NOMO-1 treated with DMSO at 0.1 percent for 48 hours (cell line): Measurements from ENCODE around the gene MS4A2.
"Not testable (repeated sequence)": the region's sequence is repeated elsewhere in the genome, so short reads cannot be mapped to it uniquely, and the experiment has no call there.

ENCODE experiments used
- DNase-seq: peaks from one replicate; lab custom pipeline; 2025; ENCODE audit not compliant: unreplicated experiment; lab: John Stamatoyannopoulos, UW

The MS4A2 gene

DNA sequence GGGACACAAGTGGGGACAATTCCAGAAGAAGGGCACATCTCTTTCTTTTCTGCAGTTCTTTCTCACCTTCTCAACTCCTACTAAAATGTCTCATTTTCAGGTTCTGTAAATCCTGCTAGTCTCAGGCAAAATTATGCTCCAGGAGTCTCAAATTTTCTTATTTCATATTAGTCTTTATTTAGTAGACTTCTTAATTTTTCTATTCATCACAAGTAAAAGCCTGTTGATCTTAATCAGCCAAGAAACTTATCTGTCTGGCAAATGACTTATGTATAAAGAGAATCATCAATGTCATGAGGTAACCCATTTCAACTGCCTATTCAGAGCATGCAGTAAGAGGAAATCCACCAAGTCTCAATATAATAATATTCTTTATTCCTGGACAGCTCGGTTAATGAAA, at the start of gene MS4A2:
Gene MS4A2, plus strand, starts transcription at position 301 of the 400 bp plus-strand sequence. CDS start 102 bp downstream, outside the sequence.
- DNase-seq = no peak

DNA sequence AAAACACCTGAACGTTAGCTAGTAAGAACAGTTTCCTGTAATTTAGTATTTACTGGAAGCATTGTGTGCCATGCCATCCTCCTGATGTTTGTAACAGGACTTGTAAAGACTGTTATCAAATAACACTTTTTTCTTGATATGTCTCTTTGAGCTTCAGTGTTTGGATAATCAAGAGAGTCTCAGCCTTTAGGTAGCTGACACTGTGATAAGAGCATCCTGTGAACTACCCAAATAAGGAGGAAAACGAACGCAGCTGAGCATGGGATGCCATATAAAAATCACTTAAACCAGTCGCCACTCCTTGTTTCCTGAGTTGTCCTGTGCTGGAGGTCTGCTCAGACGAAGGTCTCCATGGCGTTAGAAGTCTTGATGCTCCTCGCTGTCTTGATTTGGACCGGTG, 48.4 kb upstream of the MS4A2 start, which contains the start of gene OOSP2:
Gene OOSP2, plus strand, starts transcription at position 301 of the 400 bp plus-strand sequence. Its CDS starts 51 bp downstream, at position 352.
- DNase-seq = no peak

GRCh38 chr11:60050422-60050821, 38.0 kb upstream of the MS4A2 start:
- DNase-seq = not testable (repeated sequence)

DNA sequence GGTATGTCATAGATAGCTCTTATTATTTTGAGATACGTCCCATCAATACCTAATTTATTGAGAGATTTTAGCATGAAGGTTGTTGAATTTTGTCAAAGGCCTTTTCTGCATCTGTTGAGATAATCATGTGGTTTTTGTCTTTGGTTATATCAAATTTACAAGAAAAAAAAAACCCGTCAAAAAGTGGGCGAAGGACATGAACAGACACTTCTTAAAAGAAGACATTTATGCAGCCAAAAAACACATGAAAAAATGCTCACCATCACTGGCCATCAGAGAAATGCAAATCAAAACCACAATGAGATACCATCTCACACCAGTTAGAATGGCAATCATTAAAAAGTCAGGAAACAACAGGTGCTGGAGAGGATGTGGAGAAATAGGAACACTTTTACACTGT, 37.6 kb upstream of the MS4A2 start:
- DNase-seq = not testable (repeated sequence)

DNA sequence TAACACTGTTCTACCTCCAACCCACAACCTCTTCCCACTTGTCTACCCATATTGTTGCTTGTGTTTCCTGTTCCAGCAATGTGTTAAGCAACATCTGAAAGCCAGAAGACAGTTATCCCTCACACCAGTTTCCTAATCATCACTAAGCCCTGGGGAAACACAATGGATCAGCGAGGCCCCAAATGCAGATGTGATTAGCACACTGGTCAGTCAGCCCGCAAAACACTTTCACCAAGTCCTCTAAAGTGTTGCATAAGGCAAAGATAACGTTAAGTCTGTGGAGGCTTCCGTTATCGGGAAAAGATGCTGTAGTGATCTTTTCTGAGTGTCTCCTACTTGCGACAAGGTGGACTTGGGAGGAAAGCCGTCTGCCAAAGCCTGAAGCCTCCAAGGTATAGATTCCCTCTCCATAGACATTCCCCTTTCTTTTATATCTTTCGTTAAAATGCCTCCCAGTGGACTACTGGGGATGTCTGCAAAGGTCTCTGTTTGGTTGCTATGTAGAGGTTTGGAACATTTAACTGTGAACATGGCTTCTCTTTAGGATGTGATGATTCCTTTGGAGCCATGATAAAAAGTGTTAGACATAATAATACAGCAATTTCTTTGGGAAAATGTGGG, 32.0 kb upstream of the MS4A2 start, which contains the start of gene MS4A3:
Gene MS4A3, plus strand, starts transcription at position 317 of the 621 bp plus-strand sequence. CDS start 4,496 bp downstream, outside the sequence.
- DNase-seq = peak; percentile 85

DNA sequence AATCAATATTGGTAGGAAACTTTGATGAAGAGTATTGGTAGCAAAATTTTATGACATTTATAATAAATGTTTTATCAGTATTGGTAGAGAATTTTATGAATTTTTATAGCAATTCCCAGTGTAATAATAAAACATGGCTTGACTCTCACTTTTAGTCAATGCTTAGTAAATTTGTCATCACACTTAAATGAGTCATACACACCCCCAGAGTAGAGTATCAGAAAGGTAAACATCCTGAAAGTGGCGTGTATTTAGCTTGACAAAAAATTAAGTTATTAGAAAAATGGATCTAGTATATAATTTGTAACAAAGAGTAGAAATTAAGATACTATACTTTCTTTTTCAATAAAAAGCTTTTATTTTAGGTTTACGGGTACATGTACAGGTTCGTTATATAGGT, 29.4 kb upstream of the MS4A2 start:
- DNase-seq = no peak

DNA sequence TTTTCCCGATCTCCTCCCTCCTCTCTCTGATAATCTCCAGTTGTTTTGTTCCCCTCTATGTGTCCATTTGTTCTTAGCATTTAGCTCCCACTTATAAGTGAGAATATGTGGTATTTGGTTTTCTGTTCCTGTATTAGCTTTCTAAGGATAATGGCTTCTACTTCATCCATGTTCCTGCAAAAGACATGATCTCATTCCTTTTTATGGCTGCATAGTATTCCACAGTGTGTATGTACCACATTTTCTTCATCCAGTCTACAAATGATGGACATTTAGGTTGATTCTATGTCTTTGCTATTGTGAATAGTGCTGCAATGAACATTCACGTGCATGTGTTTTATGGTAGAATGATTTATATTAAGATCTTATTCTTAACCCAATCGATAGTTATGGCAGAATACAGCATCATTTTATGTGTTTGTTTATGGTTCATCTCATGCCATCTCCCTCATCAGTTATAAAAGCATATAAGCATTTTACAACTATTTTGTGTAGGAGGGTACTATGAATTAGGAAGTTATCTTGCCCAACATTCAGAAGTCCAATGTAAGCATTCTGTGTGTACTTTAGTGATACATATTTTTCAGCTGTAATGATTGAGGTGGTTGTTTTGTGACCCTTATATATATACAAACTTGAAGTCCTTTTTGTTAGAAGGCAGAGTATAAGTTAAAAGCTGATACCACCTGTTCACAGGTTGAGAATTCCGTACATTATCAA, 28.8 kb upstream of the MS4A2 start:
- no peak for DNase-seq

GRCh38 chr11:60064111-60064510, 24.4 kb upstream of the MS4A2 start:
- DNase-seq = peak; percentile 76

DNA sequence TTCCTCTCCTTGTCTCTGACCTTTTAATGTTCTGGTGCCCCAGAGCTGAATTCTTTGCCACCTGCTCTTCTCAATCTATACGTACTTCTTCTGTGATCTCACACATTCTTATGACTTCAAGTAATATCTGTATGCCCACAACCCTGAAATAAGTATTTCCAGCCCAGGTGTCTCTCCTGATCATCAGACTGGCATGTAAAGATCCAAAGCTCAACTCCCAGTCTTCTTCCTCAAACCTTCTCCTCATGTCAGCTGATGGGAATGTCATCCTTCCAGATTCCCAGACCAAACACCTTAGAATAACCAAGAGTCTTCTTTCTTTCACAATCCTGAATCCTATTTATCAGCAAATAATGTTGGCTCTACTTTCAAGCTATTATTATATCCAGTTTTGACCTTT, 22.7 kb upstream of the MS4A2 start:
- no peak for DNase-seq

DNA sequence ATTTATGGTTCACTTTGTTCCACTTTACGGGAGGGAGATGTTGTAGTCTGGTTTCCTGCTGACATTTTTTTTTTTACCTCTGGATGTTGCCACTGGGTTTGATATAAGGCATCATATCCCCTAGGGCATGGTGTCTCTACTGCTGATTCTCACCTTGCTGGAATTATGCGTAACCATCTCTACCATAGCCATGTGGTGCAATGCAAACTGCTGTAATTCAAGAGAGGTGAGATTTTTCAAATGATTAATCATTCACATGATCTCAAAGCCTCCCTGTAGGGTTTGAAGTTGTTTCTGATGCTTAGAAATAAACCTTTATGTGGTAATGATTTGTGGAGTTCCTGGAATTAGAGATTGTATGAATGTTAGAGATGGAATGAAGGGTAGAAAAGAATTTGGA, 19.0 kb upstream of the MS4A2 start:
- DNase-seq = no peak

DNA sequence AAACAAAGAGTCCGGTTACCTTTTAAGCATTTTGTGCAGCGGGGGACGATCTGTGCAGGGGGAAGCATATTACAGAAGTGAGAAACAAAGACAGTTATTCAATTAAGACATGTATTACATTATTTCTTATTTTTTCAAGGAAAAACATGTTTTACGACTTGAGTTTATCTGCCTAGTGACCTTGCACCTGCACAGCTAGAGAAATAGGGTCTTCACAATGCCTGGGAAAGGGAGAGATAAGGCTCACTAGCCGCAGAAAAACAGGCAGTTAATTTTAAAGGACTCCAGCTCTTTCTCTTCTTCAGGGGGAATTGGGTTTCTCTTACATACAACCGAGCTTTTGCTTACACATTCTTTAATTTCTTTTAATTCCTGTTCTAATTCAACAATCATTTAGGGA, 16.8 kb upstream of the MS4A2 start:
- DNase-seq = not testable (repeated sequence)

GRCh38 chr11:60077216-60077817, 11.1 kb upstream of the MS4A2 start:
- no peak for DNase-seq

- DNase-seq = peak; percentile 43
These were observed 10.5 kb upstream of the MS4A2 start for GRCh38 chr11:60077981-60078380.

DNA sequence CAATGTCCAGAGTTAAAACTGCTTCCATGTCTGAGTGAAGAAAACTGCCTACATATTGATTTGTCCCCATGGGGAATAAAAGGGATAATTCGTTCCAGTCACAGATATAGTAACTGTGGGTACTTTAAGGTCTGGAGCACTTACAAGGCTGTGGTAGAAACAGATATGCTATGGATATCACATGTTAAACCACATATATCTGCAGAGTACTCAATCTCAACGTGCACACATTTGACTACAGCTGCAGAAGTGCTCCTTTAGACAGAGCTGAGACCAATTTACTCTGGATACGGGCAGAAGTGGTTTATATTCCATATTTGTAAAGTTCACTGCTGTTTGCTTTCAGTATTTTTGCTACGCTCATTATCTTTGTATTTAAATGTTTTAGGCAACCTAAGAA, 9.7 kb upstream of the MS4A2 start:
- DNase-seq = no peak

- DNase-seq = no peak
These were observed 7.9 kb upstream of the MS4A2 start for GRCh38 chr11:60080535-60080934.

- DNase-seq = no peak
These were observed 3.7 kb upstream of the MS4A2 start for GRCh38 chr11:60084631-60085273.

GRCh38 chr11:60085909-60086308, 2.6 kb upstream of the MS4A2 start:
- no peak for DNase-seq

DNA sequence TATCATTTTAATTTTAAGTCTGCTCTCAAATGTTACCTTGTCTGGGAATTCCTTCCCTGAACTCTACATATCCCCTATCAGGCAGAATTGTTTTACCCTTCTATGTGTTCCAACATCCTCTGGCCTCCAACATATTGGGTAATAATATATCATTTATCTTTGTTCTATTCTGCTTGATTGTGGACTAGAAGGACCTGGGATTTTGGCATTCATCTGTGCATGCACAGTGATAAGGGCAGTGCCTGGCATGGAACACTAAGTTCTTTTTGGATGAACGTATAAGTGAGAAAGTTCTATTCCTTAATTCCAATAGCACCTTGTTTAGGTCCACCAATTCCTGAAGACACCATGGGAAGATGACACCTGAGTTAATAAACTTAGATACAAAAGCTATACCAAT, 1.2 kb upstream of the MS4A2 start:
- DNase-seq = no peak

DNA sequence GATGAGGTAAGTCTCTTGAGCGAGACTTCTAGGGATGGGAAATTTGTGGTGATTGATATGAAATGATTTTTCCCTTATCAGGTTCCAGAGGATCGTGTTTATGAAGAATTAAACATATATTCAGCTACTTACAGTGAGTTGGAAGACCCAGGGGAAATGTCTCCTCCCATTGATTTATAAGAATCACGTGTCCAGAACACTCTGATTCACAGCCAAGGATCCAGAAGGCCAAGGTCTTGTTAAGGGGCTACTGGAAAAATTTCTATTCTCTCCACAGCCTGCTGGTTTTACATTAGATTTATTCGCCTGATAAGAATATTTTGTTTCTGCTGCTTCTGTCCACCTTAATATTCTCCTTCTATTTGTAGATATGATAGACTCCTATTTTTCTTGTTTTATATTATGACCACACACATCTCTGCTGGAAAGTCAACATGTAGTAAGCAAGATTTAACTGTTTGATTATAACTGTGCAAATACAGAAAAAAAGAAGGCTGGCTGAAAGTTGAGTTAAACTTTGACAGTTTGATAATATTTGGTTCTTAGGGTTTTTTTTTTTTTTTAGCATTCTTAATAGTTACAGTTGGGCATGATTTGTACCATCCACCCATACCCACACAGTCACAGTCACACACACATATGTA, 7.1 kb downstream of the MS4A2 start:
- no peak for DNase-seq

GRCh38 chr11:60097189-60097588, 8.7 kb downstream of the MS4A2 start:
- DNase-seq = no peak

DNA sequence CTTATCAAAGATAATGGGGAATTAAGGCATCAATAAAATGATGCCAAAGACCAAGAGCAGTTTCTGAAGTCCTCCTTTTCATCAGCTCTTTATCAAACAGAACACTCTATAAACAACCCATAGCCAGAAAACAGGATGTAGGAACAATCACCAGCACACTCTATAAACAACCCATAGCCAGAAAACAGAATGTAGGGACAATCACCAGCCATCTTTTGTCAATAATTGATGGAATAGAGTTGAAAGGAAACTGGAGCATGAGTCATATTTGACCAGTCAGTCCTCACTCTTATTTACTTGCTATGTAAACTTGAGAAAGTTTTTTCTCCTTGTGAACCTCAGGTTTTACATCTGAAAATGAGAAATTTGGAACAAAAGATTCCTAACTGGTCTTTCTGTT, 10.0 kb downstream of the MS4A2 start:
- no peak for DNase-seq
